ENCODE data around the gene ITGA4.

GRCh38 chr2:181457121-181457740 is at the start of gene ITGA4:
- TF ChIP-seq EZH2 (IDR thresholded peaks at IDR 0.05; ENCODE audit: low read length, missing control alignments) (no peak), CTCF (conservative IDR thresholded peaks at IDR 0.05 in 1 of 2, IDR thresholded peaks at IDR 0.05 in 1 of 2; ENCODE audit: low read depth in 1 of 2, low read length in 2 of 2) (peak; percentile 55 to 81)

All from fibroblast of lung (primary cell).